NCI-H2107 treated with DMSO at 0.1 percent for 48 hours (cell line): ENCODE measurements around the gene RIPOR2.

Experiments
- DNase-seq: peaks from one replicate; lab custom pipeline; 2025; ENCODE audit not compliant: unreplicated experiment; lab: John Stamatoyannopoulos, UW

The RIPOR2 gene

GRCh38 chr6:24818346-24818745 lies 117.4 kb downstream of the RIPOR2 start:
- DNase-seq, result no peak

DNA sequence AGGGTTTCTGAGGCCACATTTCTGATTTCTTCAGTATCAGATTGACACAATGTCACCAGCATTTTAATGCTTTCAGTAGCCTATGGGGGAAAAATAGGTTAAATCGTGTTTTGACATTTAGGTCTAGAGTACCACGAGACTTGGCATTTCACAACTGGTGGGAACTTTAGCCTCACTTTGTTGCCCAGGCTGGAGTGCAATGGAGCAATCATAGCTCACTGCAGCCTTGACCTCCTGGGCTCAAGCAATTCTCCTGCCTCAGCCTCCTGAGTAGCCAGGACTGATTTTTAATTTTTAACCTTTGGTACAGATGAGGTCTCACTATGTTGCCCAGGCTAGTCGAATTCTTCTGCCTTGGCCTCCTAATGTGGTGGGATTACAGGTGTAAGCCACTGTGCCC lies 126.0 kb downstream of the RIPOR2 start:
- no peak for DNase-seq

DNA sequence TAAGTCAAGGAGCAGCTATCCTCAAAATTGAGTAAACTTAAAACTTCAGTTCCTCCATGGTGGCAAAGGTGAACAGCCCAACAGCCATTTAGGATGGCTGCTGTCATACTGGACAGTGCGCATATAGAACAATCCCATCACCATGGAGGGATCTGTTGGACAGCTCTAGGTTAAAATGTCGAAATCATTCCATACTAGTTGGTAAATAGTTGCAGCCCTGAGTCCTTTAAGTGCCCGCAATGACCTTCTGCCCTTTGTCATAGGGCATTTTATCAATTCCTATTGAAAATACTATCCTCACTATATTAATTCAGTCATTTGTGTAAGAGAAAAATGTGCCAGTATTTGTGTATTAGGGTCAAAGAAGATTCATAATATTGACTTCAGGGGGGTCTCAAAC lies 128.2 kb downstream of the RIPOR2 start:
- no peak for DNase-seq

GRCh38 chr6:24802271-24803059 lies 133.3 kb downstream of the RIPOR2 start:
- no peak for DNase-seq

- DNase-seq, result no peak
These were observed 136.2 kb downstream of the RIPOR2 start for GRCh38 chr6:24799541-24799915.

DNA sequence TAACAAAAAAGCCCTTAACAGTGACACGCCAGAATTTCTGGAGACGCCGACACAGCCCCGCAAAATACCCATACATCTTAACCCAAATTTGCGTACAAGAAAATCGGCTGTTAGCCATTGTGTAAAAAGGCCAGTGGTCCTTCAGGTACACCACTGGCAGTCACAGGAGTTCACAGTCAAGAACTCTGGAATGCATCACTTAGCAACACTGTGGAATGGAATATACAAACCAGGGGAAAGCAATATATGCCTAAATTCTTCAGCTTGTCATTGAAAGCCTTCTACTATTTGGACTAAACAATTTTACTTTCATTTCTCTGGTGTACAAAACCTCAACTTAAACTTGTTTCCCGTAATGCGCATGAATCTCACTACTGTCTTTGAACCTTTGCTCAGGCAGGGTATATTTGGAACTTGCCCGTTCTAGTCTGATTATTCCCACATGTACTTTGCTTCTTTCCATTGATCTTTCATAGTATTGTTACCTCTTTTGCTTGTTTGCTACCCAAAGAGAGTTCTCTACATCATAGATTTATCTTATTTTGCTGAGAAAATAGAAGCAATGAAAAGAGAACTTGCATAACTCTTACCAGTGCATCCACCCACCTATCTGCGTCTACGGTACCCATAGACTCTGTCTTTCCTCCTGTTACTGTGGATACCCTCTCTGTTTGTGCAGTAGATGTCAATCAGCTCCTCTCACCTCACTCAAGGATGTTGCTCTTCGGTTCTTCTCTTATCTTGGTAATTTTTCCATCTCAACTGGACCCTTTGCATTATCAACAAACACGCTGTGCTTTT lies 136.8 kb downstream of the RIPOR2 start, which contains the start of gene ARMH2:
Gene ARMH2 (minus strand): TSS at position 178 of the 801 bp plus-strand sequence. CDS start 60 bp downstream, at position 118.
- no peak for DNase-seq

- DNase-seq, result no peak
These were observed 138.1 kb downstream of the RIPOR2 start for GRCh38 chr6:24797596-24798216.

DNA sequence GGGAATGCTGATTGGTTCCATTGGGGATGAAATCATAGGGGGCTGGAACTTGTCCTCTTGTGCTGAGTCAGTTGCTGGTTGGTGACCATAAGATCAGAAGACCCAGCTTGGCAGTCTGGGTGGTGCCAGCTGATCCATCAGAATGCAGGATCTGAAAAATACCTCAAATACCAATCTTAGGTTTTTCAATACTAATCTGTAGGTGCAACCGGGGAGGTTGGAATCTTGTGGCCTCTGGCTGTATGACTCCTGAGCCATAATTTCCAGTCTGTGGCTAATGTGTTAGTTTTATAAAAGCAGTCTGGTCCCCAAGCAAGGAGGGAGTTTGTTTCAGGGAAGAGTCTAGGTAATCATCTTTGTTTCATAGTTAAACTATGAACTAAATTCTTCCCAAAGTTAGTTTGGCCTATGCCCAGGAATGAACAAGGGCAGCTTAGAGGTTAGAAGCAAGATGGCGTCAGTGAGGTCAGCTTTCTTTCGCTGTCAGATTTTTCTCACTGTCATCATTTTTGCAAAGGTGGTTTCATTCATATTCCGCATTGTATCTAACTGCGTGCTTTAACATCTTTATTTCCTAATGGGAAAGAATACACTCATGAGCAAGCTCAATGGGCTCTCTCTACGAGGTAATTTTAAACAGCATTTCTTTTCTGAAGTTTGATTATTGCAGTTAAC lies 139.0 kb downstream of the RIPOR2 start:
- DNase-seq, result no peak

- DNase-seq, result no peak
These were observed 140.7 kb downstream of the RIPOR2 start for GRCh38 chr6:24795106-24795505.

DNA sequence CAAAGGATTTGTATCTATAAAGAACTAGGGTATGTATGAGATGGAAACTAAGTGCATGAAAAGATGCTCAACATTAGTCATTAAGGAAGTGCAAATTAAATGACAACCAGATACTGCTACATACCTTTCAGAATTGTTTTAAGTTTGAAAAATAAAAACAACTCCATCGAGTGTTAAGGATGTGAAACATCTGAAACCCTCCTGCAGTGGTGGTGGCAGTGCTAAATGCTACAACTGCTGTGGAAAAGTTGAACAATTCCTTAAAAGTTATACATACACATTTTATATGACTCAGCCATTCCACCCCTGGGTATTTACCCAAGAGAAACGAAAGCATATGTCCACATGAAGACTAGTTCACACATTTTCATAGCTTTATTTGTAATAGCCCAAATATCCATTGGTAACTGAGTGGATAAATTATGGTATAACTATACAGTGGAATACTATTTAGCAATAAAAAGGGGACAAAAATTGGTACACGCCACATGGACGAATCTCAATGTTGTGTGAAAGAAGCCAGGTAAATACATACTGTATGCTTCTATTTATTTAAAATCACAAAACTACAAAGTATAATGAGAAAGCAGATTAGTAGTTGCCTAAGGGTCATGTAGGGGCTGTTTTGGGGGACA lies 147.6 kb downstream of the RIPOR2 start:
- no peak for DNase-seq

DNA sequence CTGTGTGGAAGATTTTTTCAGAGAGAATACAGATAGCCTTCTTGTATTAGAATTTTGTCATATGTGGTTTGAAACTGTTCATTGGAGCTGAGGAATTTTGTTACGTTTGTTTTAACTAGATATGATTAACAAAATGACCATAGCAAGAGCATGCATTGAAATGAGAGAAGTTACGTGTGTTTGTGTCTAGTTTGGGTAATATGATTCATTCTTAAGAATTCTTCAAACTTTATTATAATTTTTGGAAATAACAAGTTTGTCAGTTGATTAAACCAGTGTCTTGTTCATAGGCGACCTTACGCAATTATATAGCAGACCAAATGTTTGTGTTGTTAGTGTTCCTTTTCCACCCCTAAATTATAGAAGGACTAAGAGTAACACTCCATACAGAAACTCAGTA lies 155.6 kb downstream of the RIPOR2 start:
- DNase-seq, result no peak

DNA sequence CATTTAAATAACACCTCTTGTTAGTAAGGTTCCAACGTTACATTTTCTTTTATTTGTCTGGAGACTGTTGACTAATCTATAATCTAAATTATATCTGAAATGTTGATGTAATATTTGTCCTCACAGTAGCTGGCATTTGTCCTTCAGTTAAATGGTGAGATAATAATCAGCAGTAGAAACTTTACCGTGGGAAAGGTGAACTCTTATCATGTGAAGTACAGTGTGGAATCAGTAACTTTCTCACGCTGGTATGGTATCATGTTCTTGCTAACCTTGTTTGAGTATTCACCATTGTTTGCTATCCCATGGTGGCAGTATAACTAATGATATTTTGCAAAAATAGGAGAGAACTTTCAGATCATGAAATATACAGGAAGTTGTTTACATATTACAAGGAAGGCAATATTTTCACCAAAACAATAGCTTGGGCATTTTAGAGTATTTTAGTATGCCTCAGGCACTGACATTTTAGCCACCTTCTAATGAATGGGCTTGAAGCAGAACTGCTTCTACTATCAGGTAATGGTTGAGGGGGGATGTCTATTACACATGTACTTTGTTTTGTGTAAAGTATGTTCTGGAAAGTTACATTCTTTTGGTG lies 156.2 kb downstream of the RIPOR2 start:
- no peak for DNase-seq

DNA sequence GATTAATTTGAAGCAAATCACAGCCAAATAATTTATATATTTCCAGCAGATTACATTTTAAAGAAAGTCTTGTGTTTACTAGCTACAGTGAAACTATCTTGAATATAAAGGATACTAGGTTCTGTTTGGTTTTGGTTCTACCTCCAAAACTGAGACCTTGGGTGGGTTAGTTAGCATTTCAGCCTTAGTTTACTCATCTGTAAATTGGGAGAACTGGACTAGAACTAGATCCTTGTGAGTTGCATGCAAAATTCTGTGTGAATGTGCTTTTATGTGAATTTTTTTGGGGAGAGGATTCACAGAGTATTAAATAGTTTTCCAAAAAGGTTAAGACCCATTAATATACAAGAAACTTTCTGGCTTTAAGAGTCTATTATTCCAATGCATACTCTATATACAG lies 156.9 kb downstream of the RIPOR2 start:
- no peak for DNase-seq

DNA sequence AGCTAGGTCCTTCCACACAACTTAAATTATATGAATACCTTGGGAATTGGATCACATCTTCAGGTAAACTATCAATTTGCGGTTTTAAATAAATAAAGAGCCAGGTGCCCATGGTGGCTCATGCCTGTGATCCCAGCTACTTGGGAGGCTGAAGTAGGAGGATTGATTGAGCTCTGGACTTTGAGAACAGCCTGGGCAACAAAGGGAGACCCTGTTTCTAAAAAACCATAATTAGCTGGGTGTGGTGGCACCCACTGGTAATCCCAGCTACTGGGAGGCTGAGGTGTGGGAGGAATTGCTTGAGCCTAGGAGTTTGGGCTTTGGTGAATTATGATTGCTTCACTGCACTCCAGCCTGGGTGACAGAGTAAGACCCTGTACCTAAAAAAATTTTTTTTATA lies 157.6 kb downstream of the RIPOR2 start:
- DNase-seq, result no peak

DNA sequence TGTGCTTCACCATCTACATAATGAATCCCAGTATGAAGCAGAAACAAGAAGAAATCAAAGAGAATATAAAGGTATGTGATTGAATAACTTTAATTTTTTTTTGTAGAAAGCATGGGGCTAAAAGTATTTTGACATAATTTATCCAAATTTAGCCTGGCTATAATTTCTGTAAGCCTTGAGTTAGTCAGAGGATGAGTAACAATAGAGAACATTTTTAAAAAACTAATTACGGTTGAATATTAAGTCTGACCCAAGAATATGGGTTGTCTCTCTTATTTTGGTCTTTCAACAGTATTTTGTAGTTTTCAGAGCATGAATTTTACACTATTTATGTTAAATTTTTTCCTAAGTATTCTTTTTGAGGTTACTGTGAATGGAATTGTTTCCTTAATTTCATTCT lies 158.5 kb downstream of the RIPOR2 start:
- no peak for DNase-seq

- DNase-seq, result no peak
These were observed 160.2 kb downstream of the RIPOR2 start for GRCh38 chr6:24775520-24776058.

GRCh38 chr6:24774696-24775519 lies 160.9 kb downstream of the RIPOR2 start, which contains the start of gene GMNN:
Gene GMNN, plus strand, starts transcription at chr6:24774937. Its CDS starts 2,310 bp downstream, at chr6:24777247.
- peak; percentile 92 for DNase-seq

- no peak for DNase-seq
These were observed 167.4 kb downstream of the RIPOR2 start for GRCh38 chr6:24768361-24768760.
